ENCODE results near the gene VKORC1L1. TPM values are rescaled to one million over a fixed set of nuclear protein-coding genes. Genes with fewer than 3 reads are reported as not detected.
"Not testable (repeated sequence)": the region's sequence is repeated elsewhere in the genome, so short reads cannot be mapped to it uniquely, and the experiment has no call there.

Gene VKORC1L1
- total and polyA plus RNA-seq, 4 donors, result 9.8 to 14.6 (median 11.7) TPM

GRCh38 chr7:65962033-65962432 lies 89.2 kb downstream of the VKORC1L1 start:
- Histone ChIP-seq H3K27me3 (ENCODE audit: control insufficient read depth in 4 of 4, insufficient read depth in 4 of 4, low read length in 3 of 4) (no peaks in the 10 kb centered on the region), H3K4me3 (ENCODE audit: low read depth in 1 of 3, low read length in 3 of 3) (no peak overlapping the region), H3K4me1 (ENCODE audit: control insufficient read depth in 4 of 4, insufficient read depth in 4 of 4, low read length in 3 of 4) (peaks cover 0 to 30% (median 22%) of the 10 kb centered on the region in 4 donors), H3K9me3 (ENCODE audit: control insufficient read depth in 4 of 4, low read length in 3 of 4) (no peaks in the 10 kb centered on the region), H3K9ac (ENCODE audit: low read depth in 1 of 2, low read length in 2 of 2) (no peak overlapping the region), H3K36me3 (ENCODE audit: control insufficient read depth in 4 of 4, insufficient read depth in 3 of 4, low read depth in 1 of 4, low read length in 3 of 4) (peaks cover 4 to 43% (median 31%) of the 10 kb centered on the region in 4 donors), H3K27ac (ENCODE audit: low read depth in 1 of 2, low read length in 2 of 2) (peak overlapping the region; percentile 63 to 73)
- TF ChIP-seq MAX (IDR thresholded peaks at IDR 0.05) (no peak), ATF3 (IDR thresholded peaks at IDR 0.05) (no peak), TAF1 (conservative IDR thresholded peaks at IDR 0.05) (no peak), NR2F2 (IDR thresholded peaks at IDR 0.05) (no peak), FOXA1 (IDR thresholded peaks at IDR 0.05) (no peak), YY1 (IDR thresholded peaks at IDR 0.05) (peak; percentile 35), SP1 (IDR thresholded peaks at IDR 0.05) (peak; percentile 41), JUND (IDR thresholded peaks at IDR 0.05) (peak in 1 of 2 donors; percentile 57), REST (IDR thresholded peaks at IDR 0.05) (no peak), HNF4A (conservative IDR thresholded peaks at IDR 0.05) (peak; percentile 85 to 88), HNF4G (IDR thresholded peaks at IDR 0.05) (peak; percentile 68), GABPA (IDR thresholded peaks at IDR 0.05 in 1 of 2, conservative IDR thresholded peaks at IDR 0.05 in 1 of 2) (no peak), RAD21 (IDR thresholded peaks at IDR 0.05) (peak in 1 of 2 donors; percentile 45), EGR1 (IDR thresholded peaks at IDR 0.05; ENCODE audit: low read depth in 2 of 2) (no peak), RXRA (IDR thresholded peaks at IDR 0.05) (peak; percentile 32 to 41), ZBTB33 (IDR thresholded peaks at IDR 0.05) (no peak), CTCF (IDR thresholded peaks at IDR 0.05; ENCODE audit: low read depth, low read length, missing input control) (peak; percentile 2), FOXA2 (IDR thresholded peaks at IDR 0.05) (no peak)
- no peak for DNase-seq (ENCODE audit: low spot score)
- WGBS, result 30% methylated on average over 6 of the region's 6 CpGs

GRCh38 chr7:65964671-65965070 lies 91.8 kb downstream of the VKORC1L1 start:
- WGBS, result 92% methylated on average over 3 of the region's 3 CpGs
- peaks cover 0 to 30% (median 22%) of the 10 kb centered on the region in 4 donors for H3K4me1 ChIP-seq (ENCODE audit: control insufficient read depth in 4 of 4, insufficient read depth in 4 of 4, low read length in 3 of 4)
- H3K36me3 ChIP-seq (ENCODE audit: control insufficient read depth in 4 of 4, insufficient read depth in 3 of 4, low read depth in 1 of 4, low read length in 3 of 4), result peaks cover 8 to 57% (median 44%) of the 10 kb centered on the region in 4 donors
- not testable (repeated sequence) for H3K4me3 ChIP-seq (ENCODE audit: low read depth in 1 of 3, low read length in 3 of 3); H3K9ac ChIP-seq (ENCODE audit: low read depth in 1 of 2, low read length in 2 of 2); H3K27me3 ChIP-seq (ENCODE audit: control insufficient read depth in 4 of 4, insufficient read depth in 4 of 4, low read length in 3 of 4); H3K9me3 ChIP-seq (ENCODE audit: control insufficient read depth in 4 of 4, low read length in 3 of 4); H3K27ac ChIP-seq (ENCODE audit: low read depth in 1 of 2, low read length in 2 of 2); DNase-seq (ENCODE audit: low spot score)
